Testis (tissue), 2 donors: ENCODE measurements around the gene UBL5.

Experiments
- POLR2A ChIP-seq: fragments of 450-650 bp; IDR thresholded peaks from one replicate; pipeline ENCODE4 v1.6.1; 2017; ENCODE audit warnings: antibody characterized with exemption, mild to moderate bottlenecking, moderate library complexity
- TF ChIP-seq, protein P1 (sequence below), 3 experiments: fragments of 450-650 bp in 2 of 3; fragments of 200-600 bp in 1 of 3; sonication (generic) in 1 of 3; IDR thresholded peaks; one replicate each; pipeline ENCODE4 v1.5.1; 2016 to 2019; ENCODE audit warnings: antibody characterized with exemption in 3 of 3, mild to moderate bottlenecking in 2 of 3, moderate library complexity in 1 of 3

DNA sequence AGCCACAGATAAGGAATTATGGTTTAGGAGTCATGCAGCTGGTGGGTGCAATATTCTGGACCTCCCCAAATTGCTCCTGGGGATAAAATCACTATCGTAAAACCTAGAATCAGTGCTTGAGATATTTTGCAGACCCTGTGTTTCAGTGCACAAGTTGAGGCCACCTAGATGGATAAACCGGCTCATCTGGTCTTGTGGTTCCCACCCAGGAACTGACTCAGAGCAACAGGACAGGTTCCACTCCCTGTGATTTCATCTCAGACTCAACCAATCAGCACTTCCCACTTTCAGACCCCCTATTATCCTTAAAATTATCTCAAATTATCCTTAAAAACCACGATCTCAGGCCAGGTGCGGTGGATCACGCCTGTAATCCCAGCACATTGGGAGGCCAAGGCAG lies 29.8 kb upstream of the UBL5 start:
- TF ChIP-seq, protein P1, sequence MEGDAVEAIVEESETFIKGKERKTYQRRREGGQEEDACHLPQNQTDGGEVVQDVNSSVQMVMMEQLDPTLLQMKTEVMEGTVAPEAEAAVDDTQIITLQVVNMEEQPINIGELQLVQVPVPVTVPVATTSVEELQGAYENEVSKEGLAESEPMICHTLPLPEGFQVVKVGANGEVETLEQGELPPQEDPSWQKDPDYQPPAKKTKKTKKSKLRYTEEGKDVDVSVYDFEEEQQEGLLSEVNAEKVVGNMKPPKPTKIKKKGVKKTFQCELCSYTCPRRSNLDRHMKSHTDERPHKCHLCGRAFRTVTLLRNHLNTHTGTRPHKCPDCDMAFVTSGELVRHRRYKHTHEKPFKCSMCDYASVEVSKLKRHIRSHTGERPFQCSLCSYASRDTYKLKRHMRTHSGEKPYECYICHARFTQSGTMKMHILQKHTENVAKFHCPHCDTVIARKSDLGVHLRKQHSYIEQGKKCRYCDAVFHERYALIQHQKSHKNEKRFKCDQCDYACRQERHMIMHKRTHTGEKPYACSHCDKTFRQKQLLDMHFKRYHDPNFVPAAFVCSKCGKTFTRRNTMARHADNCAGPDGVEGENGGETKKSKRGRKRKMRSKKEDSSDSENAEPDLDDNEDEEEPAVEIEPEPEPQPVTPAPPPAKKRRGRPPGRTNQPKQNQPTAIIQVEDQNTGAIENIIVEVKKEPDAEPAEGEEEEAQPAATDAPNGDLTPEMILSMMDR (IDR thresholded peaks at IDR 0.05), result no peak
- no peak for TF ChIP-seq POLR2A
